Measurements from ENCODE around the gene CSMD2.

CSMD2 gene

GRCh38 chr1:33703464-33703863 lies 461.6 kb downstream of the CSMD2 start:
- Histone ChIP-seq H3K27ac (no peak overlapping the region), H3K27me3 (ENCODE audit: insufficient read depth, low read depth, severe bottlenecking) (peaks cover 70% of the 10 kb centered on the region), H3K36me3 (no peaks in the 10 kb centered on the region), H3K4me3 (ENCODE audit: low read depth, low read length) (no peak overlapping the region), H3K9me3 (ENCODE audit: severe bottlenecking) (no peaks in the 10 kb centered on the region)
- TF ChIP-seq, protein P1, sequence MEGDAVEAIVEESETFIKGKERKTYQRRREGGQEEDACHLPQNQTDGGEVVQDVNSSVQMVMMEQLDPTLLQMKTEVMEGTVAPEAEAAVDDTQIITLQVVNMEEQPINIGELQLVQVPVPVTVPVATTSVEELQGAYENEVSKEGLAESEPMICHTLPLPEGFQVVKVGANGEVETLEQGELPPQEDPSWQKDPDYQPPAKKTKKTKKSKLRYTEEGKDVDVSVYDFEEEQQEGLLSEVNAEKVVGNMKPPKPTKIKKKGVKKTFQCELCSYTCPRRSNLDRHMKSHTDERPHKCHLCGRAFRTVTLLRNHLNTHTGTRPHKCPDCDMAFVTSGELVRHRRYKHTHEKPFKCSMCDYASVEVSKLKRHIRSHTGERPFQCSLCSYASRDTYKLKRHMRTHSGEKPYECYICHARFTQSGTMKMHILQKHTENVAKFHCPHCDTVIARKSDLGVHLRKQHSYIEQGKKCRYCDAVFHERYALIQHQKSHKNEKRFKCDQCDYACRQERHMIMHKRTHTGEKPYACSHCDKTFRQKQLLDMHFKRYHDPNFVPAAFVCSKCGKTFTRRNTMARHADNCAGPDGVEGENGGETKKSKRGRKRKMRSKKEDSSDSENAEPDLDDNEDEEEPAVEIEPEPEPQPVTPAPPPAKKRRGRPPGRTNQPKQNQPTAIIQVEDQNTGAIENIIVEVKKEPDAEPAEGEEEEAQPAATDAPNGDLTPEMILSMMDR (IDR thresholded peaks at IDR 0.05; ENCODE audit: low read depth, low read length) = no peak
- DNase-seq = no peak

DNA sequence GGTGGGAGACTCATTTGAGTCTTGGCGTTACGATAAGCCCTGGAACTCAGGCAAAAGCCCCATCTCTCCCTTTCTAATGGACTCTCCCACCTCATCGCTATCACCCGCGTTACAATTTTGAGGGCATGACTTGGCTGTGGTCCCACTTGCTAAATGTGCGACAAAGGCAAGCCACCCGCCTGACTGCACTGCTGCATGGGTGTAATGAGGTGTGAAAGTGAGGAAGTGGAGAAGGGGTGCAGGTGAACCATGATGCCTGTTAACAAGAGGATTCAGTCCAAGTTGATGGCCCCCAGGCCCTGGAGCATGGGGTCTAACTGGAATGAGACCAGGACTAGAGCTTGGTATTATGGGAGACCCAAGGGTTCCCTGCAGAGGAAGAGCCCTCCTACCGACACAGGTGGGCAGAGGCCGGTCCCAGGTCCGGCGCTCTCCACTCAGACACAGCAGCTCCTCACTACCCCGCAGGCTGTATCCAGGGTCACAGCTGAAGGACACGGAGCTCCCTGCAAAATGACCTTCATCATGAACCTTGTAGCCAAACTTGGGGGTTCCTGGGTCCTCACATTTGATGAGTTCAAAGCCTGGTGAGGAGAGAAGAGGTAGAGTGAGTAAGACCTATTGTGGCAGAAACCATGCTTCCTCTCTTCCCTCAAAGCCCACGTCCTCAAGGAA lies 466.5 kb downstream of the CSMD2 start:
- H3K27ac ChIP-seq = no peak overlapping the region
- no peaks in the 10 kb centered on the region for H3K9me3 ChIP-seq (ENCODE audit: severe bottlenecking)
- TF ChIP-seq, protein P1 (IDR thresholded peaks at IDR 0.05; ENCODE audit: low read depth, low read length) = no peak
- H3K27me3 ChIP-seq (ENCODE audit: insufficient read depth, low read depth, severe bottlenecking) = peaks cover 91% of the 10 kb centered on the region
- no peak for DNase-seq
- H3K36me3 ChIP-seq = no peaks in the 10 kb centered on the region
- H3K4me3 ChIP-seq (ENCODE audit: low read depth, low read length) = no peak overlapping the region

GRCh38 chr1:33697816-33698215 lies 467.2 kb downstream of the CSMD2 start:
- Histone ChIP-seq H3K9me3 (ENCODE audit: severe bottlenecking) (no peaks in the 10 kb centered on the region), H3K4me3 (ENCODE audit: low read depth, low read length) (no peak overlapping the region), H3K27me3 (ENCODE audit: insufficient read depth, low read depth, severe bottlenecking) (peaks cover 92% of the 10 kb centered on the region), H3K36me3 (no peaks in the 10 kb centered on the region), H3K27ac (no peak overlapping the region)
- TF ChIP-seq, protein P1 (IDR thresholded peaks at IDR 0.05; ENCODE audit: low read depth, low read length) = no peak
- DNase-seq = no peak

- H3K36me3 ChIP-seq = no peaks in the 10 kb centered on the region
- no peak overlapping the region for H3K27ac ChIP-seq
- H3K27me3 ChIP-seq (ENCODE audit: insufficient read depth, low read depth, severe bottlenecking) = peaks cover 93% of the 10 kb centered on the region
- H3K4me3 ChIP-seq (ENCODE audit: low read depth, low read length) = no peak overlapping the region
- no peaks in the 10 kb centered on the region for H3K9me3 ChIP-seq (ENCODE audit: severe bottlenecking)
- TF ChIP-seq, protein P1 (IDR thresholded peaks at IDR 0.05; ENCODE audit: low read depth, low read length) = no peak
- DNase-seq = no peak
These were observed 468.1 kb downstream of the CSMD2 start for GRCh38 chr1:33696962-33697361.

GRCh38 chr1:33696311-33696710 lies 468.7 kb downstream of the CSMD2 start:
- DNase-seq = no peak
- Histone ChIP-seq H3K27me3 (ENCODE audit: insufficient read depth, low read depth, severe bottlenecking) (peaks cover 95% of the 10 kb centered on the region), H3K9me3 (ENCODE audit: severe bottlenecking) (no peaks in the 10 kb centered on the region), H3K27ac (no peak overlapping the region), H3K36me3 (no peaks in the 10 kb centered on the region), H3K4me3 (ENCODE audit: low read depth, low read length) (no peak overlapping the region)
- TF ChIP-seq, protein P1 (IDR thresholded peaks at IDR 0.05; ENCODE audit: low read depth, low read length) = no peak

Data from WERI-Rb-1 (cell line).